Lower leg skin (tissue), 3 donors: ENCODE measurements around the gene ZNF559.

Source experiments
- POLR2A ChIP-seq, 2 donors: fragments of 450-650 bp; IDR thresholded peaks; one replicate each; pipeline ENCODE4 v1.6.1; 2016 to 2017; ENCODE audit warnings: antibody characterized with exemption in 2 of 2, mild to moderate bottlenecking in 1 of 2, moderate library complexity in 1 of 2
- TF ChIP-seq, protein P1 (sequence below), 3 donors: fragments of 450-650 bp; IDR thresholded peaks; one replicate each; pipeline ENCODE4 v1.5.1; 2016; ENCODE audit warnings: antibody characterized with exemption in 3 of 3, mild to moderate bottlenecking in 3 of 3, moderate library complexity in 2 of 3

DNA sequence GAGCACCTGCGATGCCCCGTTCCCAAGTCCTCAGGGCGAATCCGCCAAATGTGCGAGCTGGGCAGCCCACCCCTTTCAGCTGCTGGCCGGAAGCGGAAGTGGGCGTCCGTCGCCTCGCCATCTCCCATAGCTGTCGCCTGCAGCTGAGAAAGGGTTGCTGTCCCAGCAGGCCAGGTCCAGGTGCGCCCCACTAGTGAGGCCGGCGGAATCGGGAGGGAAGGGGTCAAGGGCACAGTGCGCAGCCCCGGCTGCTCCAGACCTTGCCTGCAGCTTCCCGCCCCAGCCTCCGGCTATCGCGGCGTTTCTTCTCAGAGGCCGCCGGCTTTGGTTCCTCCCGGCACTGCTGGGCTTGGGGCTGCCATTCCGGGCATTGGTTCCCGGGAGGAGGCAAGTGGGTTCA, 38.9 kb downstream of the ZNF559 start, which contains the start of gene ZNF177:
- TF ChIP-seq, protein P1, sequence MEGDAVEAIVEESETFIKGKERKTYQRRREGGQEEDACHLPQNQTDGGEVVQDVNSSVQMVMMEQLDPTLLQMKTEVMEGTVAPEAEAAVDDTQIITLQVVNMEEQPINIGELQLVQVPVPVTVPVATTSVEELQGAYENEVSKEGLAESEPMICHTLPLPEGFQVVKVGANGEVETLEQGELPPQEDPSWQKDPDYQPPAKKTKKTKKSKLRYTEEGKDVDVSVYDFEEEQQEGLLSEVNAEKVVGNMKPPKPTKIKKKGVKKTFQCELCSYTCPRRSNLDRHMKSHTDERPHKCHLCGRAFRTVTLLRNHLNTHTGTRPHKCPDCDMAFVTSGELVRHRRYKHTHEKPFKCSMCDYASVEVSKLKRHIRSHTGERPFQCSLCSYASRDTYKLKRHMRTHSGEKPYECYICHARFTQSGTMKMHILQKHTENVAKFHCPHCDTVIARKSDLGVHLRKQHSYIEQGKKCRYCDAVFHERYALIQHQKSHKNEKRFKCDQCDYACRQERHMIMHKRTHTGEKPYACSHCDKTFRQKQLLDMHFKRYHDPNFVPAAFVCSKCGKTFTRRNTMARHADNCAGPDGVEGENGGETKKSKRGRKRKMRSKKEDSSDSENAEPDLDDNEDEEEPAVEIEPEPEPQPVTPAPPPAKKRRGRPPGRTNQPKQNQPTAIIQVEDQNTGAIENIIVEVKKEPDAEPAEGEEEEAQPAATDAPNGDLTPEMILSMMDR (IDR thresholded peaks at IDR 0.05), result no peak
- no peak for TF ChIP-seq POLR2A (IDR thresholded peaks at IDR 0.05)
